Measurements from ENCODE around the gene ADSS1. TPM values are rescaled to one million over a fixed set of nuclear protein-coding genes. Genes with fewer than 3 reads are reported as not detected.
"Not testable (repeated sequence)": the region's sequence is repeated elsewhere in the genome, so short reads cannot be mapped to it uniquely, and the experiment has no call there.

Gene ADSS1
- total RNA-seq, 4 donors from 2014 or later, result 11.0 to 18.6 (median 17.1) TPM

DNA sequence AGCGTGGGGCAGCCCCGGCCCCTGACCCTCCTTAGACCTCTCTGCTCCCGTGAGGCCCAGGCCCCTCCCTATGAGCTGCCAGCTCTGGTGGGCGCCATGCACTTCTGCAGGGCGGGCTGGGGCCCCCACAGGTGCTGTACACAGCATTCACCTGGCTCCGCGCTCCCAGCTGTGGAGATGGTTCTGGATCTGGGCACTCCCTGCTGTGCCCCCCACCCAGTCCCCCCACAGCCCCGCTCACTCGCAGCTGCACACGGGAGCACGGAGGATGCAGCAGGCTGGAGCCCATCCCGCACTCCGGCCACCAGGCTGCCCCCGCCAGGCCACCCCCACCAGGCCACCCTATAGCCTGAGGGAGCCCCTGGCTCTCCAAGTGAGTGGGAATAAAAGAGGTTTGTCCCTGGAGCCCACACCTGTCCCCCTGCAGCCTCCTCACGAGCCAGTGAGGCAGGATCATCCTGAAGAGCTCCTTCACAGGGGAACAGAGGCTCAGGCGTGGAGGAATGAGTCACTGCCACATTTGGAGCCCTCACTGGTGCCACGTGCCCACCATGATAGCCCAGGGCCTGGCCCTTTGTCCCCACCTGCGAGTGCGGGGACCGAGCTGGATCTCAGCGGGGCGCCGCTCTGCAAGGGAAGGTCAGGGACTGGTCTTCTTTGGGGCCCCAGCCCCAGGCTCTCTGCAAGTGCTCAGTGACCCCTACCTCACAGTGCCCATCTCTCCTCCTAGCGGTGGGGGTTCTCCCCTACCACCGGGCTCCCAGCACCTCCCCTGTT lies 1.9 kb downstream of the ADSS1 start:
- H3K36me3 ChIP-seq, result no peaks in the 10 kb centered on the region

DNA sequence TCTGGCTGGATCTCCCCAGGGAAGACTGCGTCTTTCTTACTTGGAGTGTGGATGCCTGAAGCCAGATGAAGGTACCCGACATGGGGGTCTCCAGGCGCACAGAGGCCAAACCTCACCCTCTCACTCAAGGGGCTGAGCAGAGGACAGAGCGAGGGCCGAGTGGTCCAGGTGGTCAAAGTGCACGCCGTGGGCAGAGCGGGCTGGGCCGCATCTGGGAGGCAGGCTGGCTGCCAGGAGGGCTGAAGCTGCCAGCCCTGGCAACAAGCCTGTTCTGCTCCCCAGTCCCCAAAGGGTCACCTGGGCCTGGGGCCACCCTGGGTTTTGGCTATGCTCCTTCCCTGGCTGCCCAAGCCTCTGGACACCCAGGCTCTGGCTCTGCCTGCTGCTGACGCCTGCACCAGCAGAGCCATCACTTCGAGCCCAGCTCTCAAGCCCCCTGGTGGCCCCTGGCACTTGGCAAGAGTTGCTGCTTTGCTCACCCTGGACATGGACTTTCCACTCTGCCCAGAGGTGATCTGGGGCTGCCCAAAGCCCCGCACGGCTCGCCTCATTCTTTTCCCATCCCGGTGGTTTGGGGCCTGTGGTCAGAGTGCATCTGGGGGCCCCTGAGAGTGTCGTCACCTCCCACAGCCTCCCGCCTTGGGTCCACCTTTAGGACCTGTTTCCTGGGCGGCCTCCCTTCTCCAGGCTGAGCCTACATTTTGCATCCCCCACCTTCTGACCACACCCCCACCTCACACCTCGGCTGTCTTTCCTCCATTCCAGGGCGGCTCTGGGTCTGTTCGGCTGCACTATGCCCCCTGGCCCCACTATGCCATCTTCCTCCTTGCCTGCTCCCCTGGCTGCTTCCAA lies 2.8 kb downstream of the ADSS1 start:
- Histone ChIP-seq H3K4me1 (peaks cover 6 to 37% (median 14%) of the 10 kb centered on the region in 4 donors), H3K27me3 (no peaks in the 10 kb centered on the region), H3K27ac (no peak overlapping the region), H3K4me3 (no peak overlapping the region), H3K9me3 (no peaks in the 10 kb centered on the region), H3K36me3 (no peaks in the 10 kb centered on the region)
- DNase-seq, result no peak
- TF ChIP-seq, protein P1, sequence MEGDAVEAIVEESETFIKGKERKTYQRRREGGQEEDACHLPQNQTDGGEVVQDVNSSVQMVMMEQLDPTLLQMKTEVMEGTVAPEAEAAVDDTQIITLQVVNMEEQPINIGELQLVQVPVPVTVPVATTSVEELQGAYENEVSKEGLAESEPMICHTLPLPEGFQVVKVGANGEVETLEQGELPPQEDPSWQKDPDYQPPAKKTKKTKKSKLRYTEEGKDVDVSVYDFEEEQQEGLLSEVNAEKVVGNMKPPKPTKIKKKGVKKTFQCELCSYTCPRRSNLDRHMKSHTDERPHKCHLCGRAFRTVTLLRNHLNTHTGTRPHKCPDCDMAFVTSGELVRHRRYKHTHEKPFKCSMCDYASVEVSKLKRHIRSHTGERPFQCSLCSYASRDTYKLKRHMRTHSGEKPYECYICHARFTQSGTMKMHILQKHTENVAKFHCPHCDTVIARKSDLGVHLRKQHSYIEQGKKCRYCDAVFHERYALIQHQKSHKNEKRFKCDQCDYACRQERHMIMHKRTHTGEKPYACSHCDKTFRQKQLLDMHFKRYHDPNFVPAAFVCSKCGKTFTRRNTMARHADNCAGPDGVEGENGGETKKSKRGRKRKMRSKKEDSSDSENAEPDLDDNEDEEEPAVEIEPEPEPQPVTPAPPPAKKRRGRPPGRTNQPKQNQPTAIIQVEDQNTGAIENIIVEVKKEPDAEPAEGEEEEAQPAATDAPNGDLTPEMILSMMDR (IDR thresholded peaks at IDR 0.05), result no peak
- no peak for TF ChIP-seq POLR2A (IDR thresholded peaks at IDR 0.05)

More for the DNA sequence above, 1.9 kb downstream of the ADSS1 start:
- H3K27ac ChIP-seq, result no peak overlapping the region
- TF ChIP-seq POLR2A (IDR thresholded peaks at IDR 0.05), result no peak
- TF ChIP-seq, protein P1 (IDR thresholded peaks at IDR 0.05), result no peak
- H3K9me3 ChIP-seq, result no peaks in the 10 kb centered on the region
- H3K4me3 ChIP-seq, result no peak overlapping the region
- peaks cover 6 to 39% (median 14%) of the 10 kb centered on the region in 4 donors for H3K4me1 ChIP-seq
- no peak for DNase-seq
- H3K27me3 ChIP-seq, result no peaks in the 10 kb centered on the region

DNA sequence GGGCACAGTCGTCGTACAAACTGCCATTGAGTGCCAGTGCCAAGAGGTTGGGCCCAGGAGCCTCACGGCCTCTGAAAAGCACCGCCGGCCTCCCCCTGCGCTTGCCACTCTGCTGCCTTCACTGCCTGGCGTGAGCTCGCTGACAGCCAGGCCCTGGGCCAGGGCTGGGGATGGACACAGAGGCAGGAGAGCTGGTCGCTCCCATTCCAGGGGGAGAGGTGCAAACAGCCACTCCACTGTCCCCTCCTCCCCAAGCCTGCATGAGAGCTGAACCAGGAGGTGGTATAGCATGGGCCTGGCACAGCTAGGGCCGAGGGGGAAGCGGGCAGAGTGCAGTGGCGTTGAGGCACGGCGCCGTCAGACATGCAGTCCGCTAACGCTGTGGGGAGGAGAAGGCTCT lies 4.6 kb downstream of the ADSS1 start:
- no peak overlapping the region for H3K27ac ChIP-seq
- H3K27me3 ChIP-seq, result no peaks in the 10 kb centered on the region
- H3K4me1 ChIP-seq, result peaks cover 4 to 32% (median 12%) of the 10 kb centered on the region in 4 donors
- H3K36me3 ChIP-seq, result no peaks in the 10 kb centered on the region
- no peak overlapping the region for H3K4me3 ChIP-seq
- TF ChIP-seq, protein P1 (IDR thresholded peaks at IDR 0.05), result no peak
- no peak for TF ChIP-seq POLR2A (IDR thresholded peaks at IDR 0.05)
- DNase-seq, result no peak
- no peaks in the 10 kb centered on the region for H3K9me3 ChIP-seq

DNA sequence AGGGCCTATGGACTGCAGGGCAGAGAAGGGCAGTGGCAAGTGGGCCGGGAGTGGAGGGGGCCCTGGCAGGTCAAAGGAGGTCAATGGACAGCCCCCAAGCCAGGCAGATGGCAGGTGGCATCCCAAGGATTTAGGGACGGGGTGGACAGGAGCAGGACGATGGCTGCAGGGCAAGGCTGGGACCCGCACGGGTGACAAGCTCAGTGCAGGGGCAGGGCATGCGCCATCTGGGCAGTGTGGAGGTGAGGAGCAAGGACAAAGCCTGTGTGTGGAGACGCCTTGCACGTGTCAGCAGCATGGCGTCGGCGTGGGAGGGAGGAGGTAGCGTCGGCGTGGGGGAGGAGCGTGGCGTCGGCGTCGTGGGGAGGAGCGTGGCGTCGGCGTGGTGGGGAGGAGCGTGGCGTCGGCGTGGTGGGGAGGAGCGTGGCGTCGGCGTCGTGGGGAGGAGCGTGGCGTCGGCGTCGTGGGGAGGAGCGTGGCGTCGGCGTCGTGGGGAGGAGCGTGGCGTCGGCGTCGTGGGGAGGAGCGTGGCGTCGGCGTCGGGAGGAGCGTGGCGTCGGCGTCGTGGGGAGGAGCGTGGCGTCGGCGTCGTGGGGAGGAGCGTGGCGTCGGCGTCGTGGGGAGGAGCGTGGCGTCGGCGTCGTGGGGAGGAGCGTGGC lies 5.3 kb downstream of the ADSS1 start:
- not testable (repeated sequence) for H3K4me3 ChIP-seq, H3K36me3 ChIP-seq, H3K27me3 ChIP-seq, H3K27ac ChIP-seq, H3K9me3 ChIP-seq, DNase-seq
- H3K4me1 ChIP-seq, result peaks cover 4 to 32% (median 9%) of the 10 kb centered on the region in 4 donors

DNA sequence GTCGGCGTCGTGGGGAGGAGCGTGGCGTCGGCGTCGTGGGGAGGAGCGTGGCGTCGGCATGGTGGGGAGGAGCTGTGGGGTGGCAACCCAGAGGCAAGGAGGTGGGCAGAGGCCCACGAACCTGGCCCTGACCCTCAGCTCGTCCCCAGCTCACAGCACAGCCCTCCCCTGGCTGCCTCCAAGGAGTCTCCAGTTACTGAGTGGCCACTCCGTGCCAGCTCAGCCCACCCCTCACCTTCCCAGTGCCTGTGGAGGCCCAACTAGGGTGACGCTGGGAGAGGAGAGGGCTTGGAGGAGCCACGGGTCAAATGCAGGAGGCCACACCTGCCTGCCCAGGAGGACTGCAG lies 5.8 kb downstream of the ADSS1 start:
- TF ChIP-seq, protein P1 (IDR thresholded peaks at IDR 0.05), result no peak
- peaks cover 3 to 29% (median 6%) of the 10 kb centered on the region in 4 donors for H3K4me1 ChIP-seq

More for the DNA sequence above, 5.8 kb downstream of the ADSS1 start:
- no peak overlapping the region for H3K4me3 ChIP-seq
- H3K36me3 ChIP-seq, result no peaks in the 10 kb centered on the region
- H3K9me3 ChIP-seq, result no peaks in the 10 kb centered on the region
- H3K27me3 ChIP-seq, result no peaks in the 10 kb centered on the region
- DNase-seq, result no peak
- H3K27ac ChIP-seq, result no peak overlapping the region

Data from Peyer's patch (tissue), 4 donors.